GM13977 (cell line): Measurements from ENCODE around the gene DTX4.
"Not testable (repeated sequence)": the region's sequence is repeated elsewhere in the genome, so short reads cannot be mapped to it uniquely, and the experiment has no call there.

Experiments used
- DNase-seq: peaks from one replicate; pipeline ENCODE4 v3.0.0; 2012; ENCODE audit warnings: low spot score
- in situ Hi-C: fragments of 300-500 bp; cut with MboI; formaldehyde crosslinking; loops from one replicate; pipeline ENCODE4 v1.12.0; 2022; ENCODE audit warnings: low sequenced_read_pairs, low pct_unique_long_range_greater_than_20kb, mixed read lengths, inconsistent platforms; ENCODE audit not compliant: unreplicated experiment
- TF ChIP-seq, protein P1 (sequence below): IDR thresholded peaks from 2 replicates; pipeline ENCODE4 v1.5.1; 2012; ENCODE audit warnings: mild to moderate bottlenecking, control low read depth; ENCODE audit not compliant: insufficient read depth; ENCODE audit errors: extremely low read depth, missing control alignments

DTX4 gene

DNA sequence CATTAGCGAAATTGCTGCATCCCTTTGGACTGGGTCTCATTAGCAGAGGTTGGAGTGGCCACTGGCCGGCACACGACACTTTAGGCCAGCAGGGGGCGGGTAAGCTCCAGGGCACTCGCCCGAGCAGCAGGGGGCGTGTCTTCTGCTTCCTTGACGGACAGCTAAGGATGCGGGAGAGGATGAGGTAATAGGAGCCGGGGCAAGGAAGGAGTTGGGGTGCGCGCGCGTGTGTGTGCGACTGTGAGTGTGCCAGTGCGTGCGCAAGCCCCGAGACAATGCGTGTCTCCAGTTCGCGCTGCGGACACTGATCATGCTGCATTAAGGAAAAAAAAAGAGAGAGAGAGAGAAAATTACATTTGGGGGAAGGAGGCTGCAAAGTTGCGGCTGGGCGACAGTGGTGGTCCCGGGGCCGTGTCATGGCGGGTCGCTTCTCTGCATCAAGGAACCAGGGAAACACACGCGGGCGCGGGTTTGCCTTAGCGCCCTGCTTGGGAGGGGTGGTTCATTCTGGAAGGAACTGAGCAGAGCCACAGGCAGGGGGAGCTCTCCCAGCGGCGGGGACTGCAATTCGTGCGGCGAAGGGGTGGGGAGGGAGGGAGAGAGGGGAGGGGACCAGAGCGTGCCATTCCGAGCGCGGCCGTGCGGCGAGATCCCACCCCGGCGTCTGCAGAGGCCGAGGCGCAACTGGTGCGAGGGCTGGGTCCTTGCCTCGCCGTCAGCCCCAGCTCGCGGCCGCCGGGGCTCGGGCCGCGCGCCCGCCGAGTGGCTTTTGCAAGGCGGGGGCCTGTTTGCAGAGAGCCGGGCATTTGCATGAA, at the start of gene DTX4:
TSS of gene DTX4 (plus strand) at position 625 of the 815 bp plus-strand sequence. CDS start 464 bp downstream, outside the sequence.
- TF ChIP-seq, protein P1, sequence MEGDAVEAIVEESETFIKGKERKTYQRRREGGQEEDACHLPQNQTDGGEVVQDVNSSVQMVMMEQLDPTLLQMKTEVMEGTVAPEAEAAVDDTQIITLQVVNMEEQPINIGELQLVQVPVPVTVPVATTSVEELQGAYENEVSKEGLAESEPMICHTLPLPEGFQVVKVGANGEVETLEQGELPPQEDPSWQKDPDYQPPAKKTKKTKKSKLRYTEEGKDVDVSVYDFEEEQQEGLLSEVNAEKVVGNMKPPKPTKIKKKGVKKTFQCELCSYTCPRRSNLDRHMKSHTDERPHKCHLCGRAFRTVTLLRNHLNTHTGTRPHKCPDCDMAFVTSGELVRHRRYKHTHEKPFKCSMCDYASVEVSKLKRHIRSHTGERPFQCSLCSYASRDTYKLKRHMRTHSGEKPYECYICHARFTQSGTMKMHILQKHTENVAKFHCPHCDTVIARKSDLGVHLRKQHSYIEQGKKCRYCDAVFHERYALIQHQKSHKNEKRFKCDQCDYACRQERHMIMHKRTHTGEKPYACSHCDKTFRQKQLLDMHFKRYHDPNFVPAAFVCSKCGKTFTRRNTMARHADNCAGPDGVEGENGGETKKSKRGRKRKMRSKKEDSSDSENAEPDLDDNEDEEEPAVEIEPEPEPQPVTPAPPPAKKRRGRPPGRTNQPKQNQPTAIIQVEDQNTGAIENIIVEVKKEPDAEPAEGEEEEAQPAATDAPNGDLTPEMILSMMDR: peak; percentile 99
- in situ Hi-C loops: loop anchor here (5.0 kb wide), 1 partner anchor 261 kb away; no protein-coding TSS in a partner anchor
- DNase-seq: peak; percentile 86

DNA sequence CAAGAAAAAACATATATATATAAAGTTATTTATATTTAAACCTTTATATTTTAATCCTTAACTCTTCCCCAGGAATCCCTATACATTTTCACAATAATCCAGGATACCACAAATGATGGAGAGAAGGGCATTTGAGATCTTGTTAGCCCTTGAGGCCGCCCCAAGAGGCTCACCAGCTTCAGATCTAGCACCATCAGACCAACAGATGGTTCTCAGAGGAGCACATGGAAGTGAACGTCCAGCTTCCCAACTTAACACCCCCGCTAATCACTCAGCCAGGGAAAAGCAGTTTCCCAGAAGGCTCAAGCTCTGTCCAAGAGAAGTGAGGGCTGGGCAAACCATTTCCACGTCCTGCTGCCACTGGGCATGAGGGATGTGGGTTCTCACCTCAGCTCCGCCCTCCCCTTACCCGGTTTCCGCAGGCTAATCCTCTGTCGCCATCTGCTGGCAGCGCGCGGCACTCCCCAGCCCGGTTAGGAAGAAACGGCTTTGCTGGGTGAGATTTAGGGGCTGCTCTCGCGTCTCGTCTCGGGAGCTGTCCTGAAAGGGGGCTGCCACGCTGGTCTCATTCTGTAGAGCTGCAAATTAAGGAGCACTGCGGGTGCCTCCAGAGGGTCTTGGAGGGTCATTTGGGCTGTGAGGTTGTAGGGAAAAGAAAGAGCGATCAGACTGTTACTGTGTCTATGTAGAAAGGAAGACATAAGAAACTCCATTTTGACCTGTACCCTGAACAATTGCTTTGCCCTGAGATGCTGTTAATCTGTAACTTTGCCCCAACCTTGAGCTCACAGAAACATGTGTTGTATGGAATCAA, 36.1 kb upstream of the DTX4 start:
- in situ Hi-C loops: loop anchor here (25.0 kb wide), 1 partner anchor 474 kb away; no protein-coding TSS in a partner anchor
- TF ChIP-seq, protein P1: peak; percentile 99
- peak; percentile 78 for DNase-seq

DNA sequence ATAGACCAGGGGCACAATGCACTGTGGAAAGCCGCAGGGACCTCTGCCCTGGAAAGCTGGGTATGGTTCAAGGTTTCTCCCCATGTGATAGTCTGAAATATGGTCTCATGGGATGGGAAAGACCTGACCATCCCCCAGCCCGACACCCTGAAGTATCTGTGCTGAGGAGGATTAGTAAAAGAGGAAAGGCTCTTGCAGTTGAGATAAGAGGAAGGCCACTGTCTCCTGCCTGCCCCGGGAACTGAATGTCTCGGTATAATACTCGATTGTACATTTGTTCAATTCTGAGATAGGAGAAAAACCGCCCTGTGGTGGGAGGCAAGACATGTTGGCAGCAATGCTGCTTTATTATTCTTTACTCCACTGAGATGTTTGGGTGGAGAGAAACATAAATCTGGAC, 35.4 kb upstream of the DTX4 start:
- in situ Hi-C loops: loop anchor here (25.0 kb wide), 1 partner anchor 474 kb away; no protein-coding TSS in a partner anchor
- DNase-seq: not testable (repeated sequence)

DNA sequence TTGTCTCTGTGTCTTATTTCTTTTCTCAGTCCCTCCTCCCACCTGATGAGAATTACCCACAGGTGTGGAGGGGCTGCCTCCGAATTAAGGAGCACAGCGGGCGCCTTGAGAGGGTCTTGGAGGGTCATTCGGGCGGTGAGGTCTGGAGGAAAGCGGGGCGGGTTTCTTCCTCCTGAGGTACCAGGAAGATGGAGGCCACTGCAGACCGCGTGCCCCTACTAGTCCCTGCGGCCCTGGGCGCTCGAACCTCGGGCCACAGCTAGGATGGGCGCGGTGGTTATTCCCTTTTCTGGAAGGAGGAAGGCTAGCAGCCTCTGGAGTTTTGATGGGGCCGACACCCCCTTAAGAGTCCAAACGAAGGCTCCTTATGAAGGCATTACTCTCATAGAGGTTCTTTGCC, 34.7 kb upstream of the DTX4 start:
- in situ Hi-C loops: loop anchor here (25.0 kb wide), 1 partner anchor 475 kb away; no protein-coding TSS in a partner anchor
- TF ChIP-seq, protein P1: no peak
- DNase-seq: no peak

DNA sequence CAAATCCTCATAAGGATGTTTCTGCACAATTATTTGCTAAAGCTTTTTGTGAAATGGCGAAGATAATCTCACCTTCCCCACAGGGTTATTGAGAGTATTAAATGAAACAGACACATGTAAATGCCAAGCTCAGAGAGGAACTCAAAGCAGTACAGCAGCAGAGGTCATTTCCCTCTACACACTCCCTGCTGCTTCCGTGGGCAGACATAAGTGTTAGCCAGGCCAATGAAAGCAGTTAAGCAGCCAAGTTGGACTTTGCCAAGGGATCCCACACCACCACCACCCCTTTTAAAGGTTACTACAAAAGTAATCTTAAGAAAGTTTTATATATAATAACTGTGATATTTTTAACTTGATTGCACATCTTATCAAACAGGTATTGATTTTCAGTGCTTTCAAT, 33.3 kb upstream of the DTX4 start:
- in situ Hi-C loops: loop anchor here (25.0 kb wide), 1 partner anchor 476 kb away; no protein-coding TSS in a partner anchor
- TF ChIP-seq, protein P1: no peak
- DNase-seq: no peak

DNA sequence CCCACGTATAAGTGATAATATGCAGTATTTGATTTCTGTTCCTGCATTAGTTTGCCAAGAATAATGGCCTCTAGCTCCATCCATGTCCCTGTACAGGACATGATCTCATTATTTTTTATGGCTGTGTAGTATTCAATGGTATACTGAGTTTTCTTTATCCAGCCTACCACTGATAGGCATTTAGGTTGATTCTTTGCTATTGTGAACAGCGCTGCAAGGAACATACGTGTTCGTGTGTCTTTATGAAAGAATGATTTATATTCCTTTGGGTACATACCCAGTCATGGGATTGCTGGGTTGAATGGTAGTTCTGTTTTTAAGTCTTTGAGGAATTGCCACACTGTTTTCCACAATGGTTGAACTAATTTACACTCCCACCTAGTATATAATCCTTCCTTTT, 30.7 kb upstream of the DTX4 start:
- no peak for DNase-seq
- in situ Hi-C loops: loop anchor here (25.0 kb wide), 1 partner anchor 479 kb away; no protein-coding TSS in a partner anchor
- TF ChIP-seq, protein P1: no peak
